Measurements from ENCODE around the gene MYL6B. TPM values are rescaled to one million over a fixed set of nuclear protein-coding genes. Genes with fewer than 3 reads are reported as not detected.

MYL6B gene
- total RNA-seq, 4 donors from 2014 or later, result 28.5 to 39.4 (median 33.6) TPM

DNA sequence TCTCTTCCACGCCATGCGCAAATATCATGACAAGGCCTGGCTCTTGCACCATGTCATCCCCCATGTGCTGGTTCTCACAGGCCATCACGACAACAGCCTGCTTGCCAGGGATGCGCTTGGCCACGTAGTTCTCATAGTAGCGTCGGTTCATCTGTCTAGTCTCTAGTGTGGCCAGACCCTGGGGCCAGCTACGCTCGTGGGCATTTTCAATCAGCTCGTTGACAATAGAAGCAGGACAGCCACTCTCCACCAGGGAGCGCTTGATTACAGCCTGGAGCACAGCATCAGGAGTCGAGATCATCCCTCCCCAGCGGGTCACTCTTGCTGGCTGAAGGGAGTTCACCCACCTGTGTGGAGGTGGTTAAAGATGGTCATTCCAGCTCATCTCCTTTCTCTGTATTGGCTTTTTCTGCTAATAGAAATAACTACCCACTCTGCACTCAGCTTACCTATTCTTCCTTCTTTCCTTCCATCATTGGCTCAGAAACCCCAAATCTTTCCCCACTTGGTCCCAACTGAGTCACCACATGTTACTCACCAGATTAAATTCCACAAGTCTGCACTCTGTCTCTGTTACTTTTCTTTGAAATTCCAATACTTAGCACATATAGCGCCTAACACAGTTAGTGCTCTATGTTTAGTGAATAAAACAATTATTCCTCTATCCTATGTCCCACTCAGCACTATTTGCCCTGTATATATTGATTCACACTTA lies 54.2 kb downstream of the MYL6B start:
- WGBS, result 54% methylated on average over 14 of the region's 14 CpGs
- TF ChIP-seq, protein P1, sequence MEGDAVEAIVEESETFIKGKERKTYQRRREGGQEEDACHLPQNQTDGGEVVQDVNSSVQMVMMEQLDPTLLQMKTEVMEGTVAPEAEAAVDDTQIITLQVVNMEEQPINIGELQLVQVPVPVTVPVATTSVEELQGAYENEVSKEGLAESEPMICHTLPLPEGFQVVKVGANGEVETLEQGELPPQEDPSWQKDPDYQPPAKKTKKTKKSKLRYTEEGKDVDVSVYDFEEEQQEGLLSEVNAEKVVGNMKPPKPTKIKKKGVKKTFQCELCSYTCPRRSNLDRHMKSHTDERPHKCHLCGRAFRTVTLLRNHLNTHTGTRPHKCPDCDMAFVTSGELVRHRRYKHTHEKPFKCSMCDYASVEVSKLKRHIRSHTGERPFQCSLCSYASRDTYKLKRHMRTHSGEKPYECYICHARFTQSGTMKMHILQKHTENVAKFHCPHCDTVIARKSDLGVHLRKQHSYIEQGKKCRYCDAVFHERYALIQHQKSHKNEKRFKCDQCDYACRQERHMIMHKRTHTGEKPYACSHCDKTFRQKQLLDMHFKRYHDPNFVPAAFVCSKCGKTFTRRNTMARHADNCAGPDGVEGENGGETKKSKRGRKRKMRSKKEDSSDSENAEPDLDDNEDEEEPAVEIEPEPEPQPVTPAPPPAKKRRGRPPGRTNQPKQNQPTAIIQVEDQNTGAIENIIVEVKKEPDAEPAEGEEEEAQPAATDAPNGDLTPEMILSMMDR (IDR thresholded peaks at IDR 0.05), result peak; percentile 58 to 71 (median 62)
- no peak for TF ChIP-seq POLR2A (IDR thresholded peaks at IDR 0.05; ENCODE audit: low read depth)
- peak; percentile 40 to 49 for TF ChIP-seq POLR2AphosphoS5 (IDR thresholded peaks at IDR 0.05)
- intact Hi-C loops (cut with DNase I), result loop anchor here (2.0 kb wide), 1 partner anchor 18 kb away; the partner anchor contains the start of gene NABP2

More for the DNA sequence above, 54.2 kb downstream of the MYL6B start:
- H3K9me3 ChIP-seq, result no peaks in the 10 kb centered on the region
- peak overlapping the region; percentile 16 to 55 (median 28) for H3K27ac ChIP-seq (replicated peaks in 1 of 4)
- H3K27me3 ChIP-seq, result no peaks in the 10 kb centered on the region
- no peak overlapping the region for H3K4me3 ChIP-seq
- no peak for DNase-seq (ENCODE audit: extremely low spot score)
- H3K4me1 ChIP-seq, result peaks cover 0 to 12% (median 4%) of the 10 kb centered on the region in 4 donors
- H3K36me3 ChIP-seq, result peaks cover 53 to 77% (median 76%) of the 10 kb centered on the region in 4 donors

Other genes with a start within 250 kb of the MYL6B start
- gene PYM1, start 224.7 kb upstream of the MYL6B start, total RNA-seq, result 10 to 100 TPM; 24.2 to 29.5 (median 26.7) TPM
- gene DGKA, start 221.4 kb upstream of the MYL6B start, total RNA-seq, result 10 to 100 TPM; 18.7 to 39.7 (median 24.7) TPM
- gene PMEL, start 186.5 kb upstream of the MYL6B start, total RNA-seq, result 1 to 10 TPM in 1 of 4 donors, under 1 TPM in 1, not detected in 2; 0.66 to 2.2 TPM
- 10 to 100 TPM; 35.3 to 84.9 (median 57.1) TPM for gene CDK2, start 185.8 kb upstream of the MYL6B start, total RNA-seq
- gene RAB5B, start 178.5 kb upstream of the MYL6B start, total RNA-seq, result 100 to 1,000 TPM; 116 to 189 (median 138) TPM
- 10 to 100 TPM; 18.3 to 29.0 (median 25.3) TPM for gene SUOX, start 155.3 kb upstream of the MYL6B start, total RNA-seq
- gene IKZF4, start 131.5 kb upstream of the MYL6B start, total RNA-seq, result 10 to 100 TPM in 2 of 4 donors, 1 to 10 TPM in 2; 6.2 to 20.4 (median 9.7) TPM
- gene RPS26, start 110.7 kb upstream of the MYL6B start, total RNA-seq, result 1,000 to 10,000 TPM in 1 of 4 donors, 100 to 1,000 TPM in 3; 104 to 1,982 (median 577) TPM
- 10 to 100 TPM; 13.9 to 25.0 (median 19.0) TPM for gene ERBB3, start 72.4 kb upstream of the MYL6B start, total RNA-seq
- gene PA2G4, start 48.0 kb upstream of the MYL6B start, total RNA-seq, result 100 to 1,000 TPM in 2 of 4 donors, 10 to 100 TPM in 2; 90.5 to 133 (median 105) TPM
- gene RPL41, start 36.0 kb upstream of the MYL6B start, total RNA-seq, result 1,000 to 10,000 TPM; 1,962 to 4,166 (median 3,502) TPM
- 1 to 10 TPM; 5.0 to 7.9 (median 6.6) TPM for gene ZC3H10, start 34.3 kb upstream of the MYL6B start, total RNA-seq
- gene ESYT1, start 24.3 kb upstream of the MYL6B start, total RNA-seq, result 100 to 1,000 TPM; 151 to 245 (median 214) TPM
- gene MYL6, start 5.8 kb downstream of the MYL6B start, total RNA-seq, result 1,000 to 10,000 TPM; 5,145 to 8,531 (median 5,986) TPM
- 100 to 1,000 TPM in 2 of 4 donors, 10 to 100 TPM in 2; 62.1 to 111 (median 94.3) TPM for gene SMARCC2, start 36.9 kb downstream of the MYL6B start, total RNA-seq
- gene RNF41, start 69.3 kb downstream of the MYL6B start, total RNA-seq, result 100 to 1,000 TPM in 3 of 4 donors, 10 to 100 TPM in 1; 64.4 to 165 (median 109) TPM
- gene NABP2, start 71.8 kb downstream of the MYL6B start, total RNA-seq, result 10 to 100 TPM; 27.0 to 36.4 (median 30.9) TPM
- gene SLC39A5, start 77.5 kb downstream of the MYL6B start, total RNA-seq, result not detected
- gene ANKRD52, start 105.8 kb downstream of the MYL6B start, total RNA-seq, result 10 to 100 TPM; 13.8 to 31.5 (median 19.6) TPM
- 10 to 100 TPM; 12.4 to 22.8 (median 15.7) TPM for gene COQ10A, start 114.4 kb downstream of the MYL6B start, total RNA-seq
- gene CS, start 147.7 kb downstream of the MYL6B start, total RNA-seq, result 100 to 1,000 TPM in 3 of 4 donors, 10 to 100 TPM in 1; 91.8 to 155 (median 111) TPM
- gene CNPY2, start 163.4 kb downstream of the MYL6B start, total RNA-seq, result 10 to 100 TPM; 48.8 to 61.5 (median 50.3) TPM
- 10 to 100 TPM; 14.1 to 34.5 (median 24.4) TPM for gene PAN2, start 181.4 kb downstream of the MYL6B start, total RNA-seq
- gene IL23A, start 186.3 kb downstream of the MYL6B start, total RNA-seq, result not detected
- gene STAT2, start 207.5 kb downstream of the MYL6B start, total RNA-seq, result 10 to 100 TPM; 55.7 to 78.9 (median 68.2) TPM
- not detected for gene APOF, start 210.3 kb downstream of the MYL6B start, total RNA-seq

All from esophagus muscularis mucosa (tissue), 4 donors.